ENCODE measurements around the gene PHACTR1. TPM values are rescaled to one million over a fixed set of nuclear protein-coding genes. Genes with fewer than 3 reads are reported as not detected.

PHACTR1 gene
- total RNA-seq, 6 experiments from 2014 or later = 0.20 to 3.5 (median 0.93) TPM

DNA sequence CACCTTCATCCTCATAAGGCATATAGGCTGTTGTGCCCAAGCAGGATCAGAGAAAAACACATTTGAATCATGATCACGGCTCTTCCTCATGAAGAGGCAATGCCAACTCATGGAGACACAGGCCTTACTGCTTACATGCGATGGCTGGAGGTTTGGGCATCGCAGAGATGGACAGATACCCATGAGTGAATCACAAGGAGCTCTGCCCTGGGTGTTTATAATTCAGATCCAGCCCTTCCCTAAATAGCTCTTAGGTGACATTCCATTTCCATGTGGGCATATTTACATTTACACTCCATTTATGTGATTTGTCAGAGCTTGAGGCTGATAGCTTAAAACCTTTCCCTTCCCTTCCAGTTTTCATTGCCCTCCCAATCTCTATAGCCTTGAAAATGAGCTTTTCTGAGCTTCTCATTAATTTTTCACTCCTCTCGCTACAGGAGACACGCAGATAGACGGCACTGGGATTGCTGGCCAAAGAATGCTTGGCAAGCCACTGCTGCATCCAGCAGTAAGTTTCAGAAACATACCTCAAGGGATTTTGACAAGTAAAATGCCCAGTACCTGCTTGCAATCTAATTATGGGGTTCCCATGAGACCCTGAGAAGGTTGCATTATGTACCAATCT lies 362.6 kb downstream of the PHACTR1 start:
- 70% methylated on average over 5 of the region's 6 CpGs for WGBS (ENCODE audit: insufficient coverage, low coverage, low lambda C conversion rate, missing lambda C conversion rate)
- Histone ChIP-seq H3K4me1 (no peaks in the 10 kb centered on the region), H3K4me3 (no peak overlapping the region), H3K27ac (no peak overlapping the region), H3K36me3 (no peaks in the 10 kb centered on the region), H3K27me3 (no peaks in the 10 kb centered on the region), H3K9me3 (no peaks in the 10 kb centered on the region)
- ATAC-seq (no peak), DNase-seq (no peak)
- no peak for TF ChIP-seq CTCF (IDR thresholded peaks at IDR 0.05)
- TF ChIP-seq POLR2A (IDR thresholded peaks at IDR 0.05) = no peak
- intact Hi-C loops (cut with DNase I) = no loop called here

DNA sequence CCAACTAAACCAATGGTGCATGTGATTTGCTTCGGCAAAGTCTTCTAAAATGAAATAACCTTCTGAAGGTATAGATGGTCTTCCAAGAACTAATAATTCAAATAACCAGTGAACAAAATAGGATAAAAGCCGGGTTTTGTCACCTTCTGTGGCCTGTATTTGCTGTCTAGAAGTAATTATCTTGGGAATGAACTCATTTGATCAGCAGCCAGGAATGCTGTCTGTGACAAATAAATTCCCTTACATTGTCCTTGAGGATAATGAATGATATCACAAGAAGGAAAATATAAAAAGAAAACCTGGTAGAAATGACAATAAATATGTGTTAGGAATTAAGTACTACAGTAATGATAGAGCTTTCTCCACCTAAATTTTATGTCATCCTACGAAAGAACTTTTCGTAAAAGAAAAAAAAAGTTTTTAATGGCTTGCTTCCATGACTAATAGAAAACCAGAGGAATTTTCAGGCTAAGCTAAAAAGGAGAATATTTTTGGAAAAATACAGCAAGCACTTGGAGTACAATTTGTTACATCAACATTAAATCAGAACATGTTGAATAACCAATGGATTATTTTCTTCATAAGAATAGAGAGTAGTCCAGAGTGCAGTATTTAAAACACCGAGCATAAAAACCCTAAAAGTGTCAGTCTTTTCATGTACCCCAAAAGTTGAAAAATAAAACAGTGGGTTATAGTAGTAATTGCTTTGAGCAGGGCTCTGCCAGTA lies 364.1 kb downstream of the PHACTR1 start:
- no peaks in the 10 kb centered on the region for H3K36me3 ChIP-seq
- WGBS (ENCODE audit: insufficient coverage, low coverage, low lambda C conversion rate, missing lambda C conversion rate) = 74% methylated on average over 5 of the region's 5 CpGs
- H3K4me1 ChIP-seq = no peaks in the 10 kb centered on the region
- no peaks in the 10 kb centered on the region for H3K9me3 ChIP-seq
- no peak for ATAC-seq
- H3K4me3 ChIP-seq = no peak overlapping the region
- H3K27me3 ChIP-seq = no peaks in the 10 kb centered on the region
- intact Hi-C loops (cut with DNase I) = no loop called here
- TF ChIP-seq CTCF (IDR thresholded peaks at IDR 0.05) (no peak), POLR2A (IDR thresholded peaks at IDR 0.05) (no peak)
- H3K27ac ChIP-seq = no peak overlapping the region
- DNase-seq = no peak

DNA sequence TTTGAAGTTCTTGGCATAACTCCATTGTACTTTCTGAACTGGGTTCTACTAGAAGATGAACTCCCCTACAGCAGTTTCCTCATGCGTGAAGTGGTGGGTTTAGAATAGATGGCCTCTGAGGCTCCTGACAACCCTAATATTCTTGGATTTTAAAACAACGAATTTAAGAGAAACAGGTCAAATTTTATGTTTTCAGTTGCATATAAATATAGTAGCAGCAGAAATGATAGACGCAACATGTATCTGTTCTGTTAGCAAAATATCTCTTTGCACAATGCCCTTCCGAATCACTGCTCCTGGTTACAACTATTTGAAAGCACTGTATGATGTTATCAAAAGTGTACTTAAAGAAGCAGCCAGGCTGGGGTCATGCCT lies 364.6 kb downstream of the PHACTR1 start:
- no peaks in the 10 kb centered on the region for H3K27me3 ChIP-seq
- H3K27ac ChIP-seq = no peak overlapping the region
- H3K4me3 ChIP-seq = no peak overlapping the region
- TF ChIP-seq POLR2A (IDR thresholded peaks at IDR 0.05) = no peak
- no peak for TF ChIP-seq CTCF (IDR thresholded peaks at IDR 0.05)
- WGBS (ENCODE audit: insufficient coverage, low coverage, low lambda C conversion rate, missing lambda C conversion rate) = 65% methylated on average over 4 of the region's 4 CpGs
- H3K9me3 ChIP-seq = no peaks in the 10 kb centered on the region
- ATAC-seq (no peak), DNase-seq (no peak)
- H3K36me3 ChIP-seq = no peaks in the 10 kb centered on the region
- intact Hi-C loops (cut with DNase I) = no loop called here
- no peaks in the 10 kb centered on the region for H3K4me1 ChIP-seq

DNA sequence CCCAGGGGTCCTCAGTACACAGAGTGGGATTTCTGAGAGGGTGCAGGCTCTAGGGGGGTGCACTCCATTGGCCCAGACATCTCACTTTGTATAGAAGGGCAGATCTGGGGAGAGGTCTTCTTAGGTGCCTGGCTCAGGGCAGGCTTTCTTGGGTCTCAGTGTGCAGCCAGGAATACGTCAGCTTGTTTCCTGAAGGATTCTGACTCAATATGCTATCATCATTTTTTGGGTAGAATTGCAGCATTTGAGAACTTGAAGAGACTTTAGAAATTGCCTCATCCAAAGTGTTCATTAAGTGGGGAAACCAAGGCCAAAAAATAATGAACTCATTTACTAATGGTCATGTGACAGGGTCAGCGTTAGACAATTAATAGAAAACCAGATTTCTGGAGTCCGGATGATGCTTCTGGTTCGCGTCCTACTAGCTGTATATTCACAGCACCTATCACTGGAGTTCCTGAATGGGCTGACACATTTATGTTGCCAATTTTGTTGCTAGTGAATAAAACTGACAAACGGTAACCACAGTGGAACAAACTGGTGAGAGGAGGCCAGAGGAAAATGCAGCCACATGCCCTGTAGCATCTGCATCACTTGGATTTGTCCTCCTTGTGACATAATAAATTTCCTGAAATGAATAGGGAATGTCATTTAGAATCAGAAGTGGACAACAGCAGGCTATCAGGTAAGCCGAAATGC lies 372.9 kb downstream of the PHACTR1 start:
- Histone ChIP-seq H3K4me1 (no peaks in the 10 kb centered on the region), H3K36me3 (no peaks in the 10 kb centered on the region), H3K27me3 (no peaks in the 10 kb centered on the region), H3K9me3 (no peaks in the 10 kb centered on the region), H3K27ac (no peak overlapping the region), H3K4me3 (no peak overlapping the region)
- TF ChIP-seq POLR2A (IDR thresholded peaks at IDR 0.05) (no peak), CTCF (IDR thresholded peaks at IDR 0.05) (no peak)
- DNase-seq (no peak), ATAC-seq (no peak)
- intact Hi-C loops (cut with DNase I) = no loop called here
- 78% methylated on average over 7 of the region's 7 CpGs for WGBS (ENCODE audit: insufficient coverage, low coverage, low lambda C conversion rate, missing lambda C conversion rate)
